ENCODE data around the gene TMCC3.

GRCh38 chr12:94566345-94566744 is 84.0 kb downstream of the TMCC3 start:
- TF ChIP-seq MAX (CRISPR knock-in tag; IDR thresholded peaks at IDR 0.05) (no peak), CTCF (IDR thresholded peaks at IDR 0.05) (no peak), FOXP4 (CRISPR knock-in tag; IDR thresholded peaks at IDR 0.05) (no peak), MYBL2 (CRISPR knock-in tag; IDR thresholded peaks at IDR 0.05) (no peak), ESRRA (CRISPR knock-in tag; IDR thresholded peaks at IDR 0.05; ENCODE audit: borderline replicate concordance) (no peak), ZNF317 (CRISPR knock-in tag; IDR thresholded peaks at IDR 0.05; ENCODE audit: borderline replicate concordance, low read depth) (no peak), SP1 (CRISPR knock-in tag; conservative IDR thresholded peaks at IDR 0.05) (no peak), IRF2 (CRISPR knock-in tag; IDR thresholded peaks at IDR 0.05; ENCODE audit: borderline replicate concordance, low read depth) (no peak), NFE2L1 (CRISPR knock-in tag; IDR thresholded peaks at IDR 0.05) (no peak), ZNF512 (CRISPR knock-in tag; IDR thresholded peaks at IDR 0.05; ENCODE audit: borderline replicate concordance) (no peak), ARID4B (CRISPR knock-in tag; IDR thresholded peaks at IDR 0.05; ENCODE audit: borderline replicate concordance) (no peak), FOXJ3 (CRISPR knock-in tag; IDR thresholded peaks at IDR 0.05; ENCODE audit: borderline replicate concordance) (no peak)
